ENCODE measurements around the gene PROM2.
"Not testable (repeated sequence)": the region's sequence is repeated elsewhere in the genome, so short reads cannot be mapped to it uniquely, and the experiment has no call there.

The PROM2 gene

DNA sequence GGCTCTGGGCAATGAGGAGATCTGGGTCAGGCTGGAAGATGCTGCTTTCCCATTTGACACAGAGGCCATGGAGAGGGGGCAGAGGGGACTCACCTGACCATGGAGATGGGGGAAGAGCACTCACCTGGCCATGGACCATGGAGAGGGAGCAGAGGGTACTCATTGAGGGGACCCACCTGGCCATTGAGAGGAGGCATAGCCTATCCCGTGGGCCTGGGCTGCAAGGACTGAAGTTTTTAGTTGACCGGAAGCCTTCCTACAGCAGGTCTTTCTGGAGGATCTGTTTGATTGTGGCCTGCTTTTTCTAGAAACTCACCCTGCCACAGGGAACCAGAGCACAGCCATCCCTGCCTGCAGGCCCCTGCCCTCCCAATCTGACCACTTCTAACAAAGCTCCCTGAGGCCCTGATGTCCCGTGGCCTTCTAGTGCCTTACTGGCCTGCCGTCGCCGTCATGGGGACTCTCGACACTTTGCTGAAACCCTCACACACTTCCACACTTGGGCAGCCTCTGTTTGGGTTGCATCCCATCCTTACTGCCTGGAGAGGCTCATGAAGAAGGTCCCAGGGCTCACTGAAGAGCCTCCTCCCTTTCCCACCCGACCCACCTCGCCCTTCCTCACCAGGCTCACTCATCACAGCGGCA is 5.1 kb upstream of the PROM2 start:
- DNase-seq, result no peak

DNA sequence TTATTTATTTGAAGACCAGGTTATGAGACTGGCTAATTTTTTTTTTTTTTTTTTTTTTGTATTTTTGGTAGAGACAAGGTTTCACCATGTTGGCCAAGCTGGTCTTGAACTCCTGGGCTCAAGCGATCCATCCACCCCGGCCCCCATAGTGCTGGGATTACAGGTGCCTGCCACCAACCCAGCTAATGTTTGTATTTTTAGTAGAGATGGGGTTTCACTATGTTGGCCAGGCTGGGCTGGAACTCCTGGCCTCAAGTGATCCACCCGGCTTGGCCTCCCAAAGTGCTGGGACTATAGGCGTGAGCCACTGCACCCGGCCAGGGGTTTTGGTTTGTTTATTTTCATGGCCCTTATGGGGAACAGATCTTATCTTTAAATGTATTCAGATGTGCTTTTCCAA is 4.5 kb upstream of the PROM2 start:
- DNase-seq, result not testable (repeated sequence)

DNA sequence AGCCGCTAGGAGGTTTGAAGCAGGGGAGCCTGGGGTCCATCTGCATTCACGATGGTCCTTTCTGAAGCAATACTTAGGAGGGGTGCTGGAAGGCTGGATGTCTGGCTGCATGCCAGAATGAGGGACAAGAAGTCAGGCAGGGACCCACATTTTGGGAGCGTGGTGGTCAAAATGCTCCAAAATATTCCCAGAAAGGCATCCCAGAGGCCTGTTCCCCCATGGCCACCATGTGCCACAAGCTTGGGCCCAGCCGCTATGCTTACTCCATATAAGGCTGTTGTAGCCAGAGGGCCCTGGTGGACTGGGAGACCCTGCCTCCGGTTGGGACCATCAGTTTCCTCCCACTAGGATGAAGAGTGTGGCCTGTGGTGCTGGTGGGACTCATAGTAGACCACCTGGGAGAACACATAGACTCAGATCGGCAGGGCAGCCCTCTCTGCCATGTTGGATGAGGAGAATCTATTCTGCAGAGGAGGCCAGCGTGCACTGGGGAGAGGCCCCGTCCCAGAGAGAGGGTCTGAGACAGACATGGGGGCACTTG is 3.6 kb upstream of the PROM2 start:
- DNase-seq, result no peak

DNA sequence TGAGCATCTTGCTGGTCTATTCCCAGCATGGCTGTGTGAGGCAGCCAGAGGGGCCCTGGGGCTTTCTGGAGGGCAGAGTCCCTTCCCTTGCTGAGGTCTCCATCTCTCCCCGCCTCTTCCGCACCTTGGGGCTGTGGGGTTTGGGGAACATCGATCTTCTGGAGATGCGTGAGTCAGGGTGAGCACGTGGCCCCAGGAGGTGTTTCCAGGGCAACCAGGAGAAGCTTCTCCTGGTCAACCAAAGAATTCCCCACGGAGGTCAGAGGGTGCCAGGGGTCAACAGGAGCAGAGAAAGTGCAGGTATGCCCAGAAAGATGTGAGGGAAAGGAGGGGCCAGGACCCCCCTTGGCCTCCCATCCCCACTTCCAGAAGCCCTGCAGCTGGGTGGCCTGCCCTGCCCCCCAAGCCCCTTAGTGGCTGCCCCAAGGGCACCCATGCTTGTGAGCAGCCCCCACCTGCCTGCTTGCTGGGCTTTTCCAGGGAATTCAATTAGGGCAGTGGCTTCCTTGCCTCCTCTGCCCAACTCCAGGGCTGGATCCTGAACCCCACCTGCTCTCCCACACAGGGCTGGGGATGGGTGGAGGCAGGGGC is 2.8 kb upstream of the PROM2 start:
- no peak for DNase-seq

DNA sequence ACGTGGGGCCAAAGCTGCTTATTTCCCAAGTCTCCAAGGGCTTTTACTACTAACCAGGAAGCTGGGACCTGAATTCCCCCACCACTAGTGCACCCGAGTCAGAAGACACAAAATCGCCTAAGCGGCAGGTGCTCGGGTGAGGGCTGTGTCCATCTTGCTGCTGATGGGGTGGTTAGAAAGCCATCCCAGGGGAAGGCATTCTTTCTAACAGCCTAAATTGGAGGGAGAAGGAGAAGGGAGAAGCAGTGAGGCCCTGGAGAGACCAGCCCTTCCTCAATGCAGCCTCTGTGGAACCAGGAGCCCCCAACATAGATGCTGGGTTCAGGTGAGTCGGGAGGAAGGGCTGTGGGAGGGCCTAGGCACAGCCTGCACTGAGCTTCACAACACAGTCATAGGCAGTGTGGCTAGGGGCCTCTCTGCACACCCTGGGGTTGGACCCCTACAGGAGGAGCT is 1.9 kb upstream of the PROM2 start:
- DNase-seq, result no peak

DNA sequence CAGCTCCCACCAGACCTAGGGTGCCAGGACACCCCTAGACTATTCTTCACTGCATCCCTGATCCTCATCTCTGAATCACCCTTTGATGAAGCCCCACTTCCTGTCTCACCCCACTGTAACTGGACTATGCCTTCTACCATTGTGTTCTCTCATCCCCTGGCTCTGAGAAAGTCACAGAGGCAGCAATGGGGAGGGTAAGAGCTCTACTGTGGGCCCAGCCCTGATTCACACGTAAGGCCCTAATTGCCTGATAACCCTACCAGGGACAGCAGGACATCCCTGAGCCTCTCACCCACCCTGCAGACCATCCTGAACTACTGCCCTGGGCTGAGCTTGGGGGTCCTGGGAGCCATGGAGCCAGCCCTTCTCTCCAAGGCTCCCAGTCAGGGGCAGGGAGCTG is 1.5 kb upstream of the PROM2 start:
- no peak for DNase-seq

DNA sequence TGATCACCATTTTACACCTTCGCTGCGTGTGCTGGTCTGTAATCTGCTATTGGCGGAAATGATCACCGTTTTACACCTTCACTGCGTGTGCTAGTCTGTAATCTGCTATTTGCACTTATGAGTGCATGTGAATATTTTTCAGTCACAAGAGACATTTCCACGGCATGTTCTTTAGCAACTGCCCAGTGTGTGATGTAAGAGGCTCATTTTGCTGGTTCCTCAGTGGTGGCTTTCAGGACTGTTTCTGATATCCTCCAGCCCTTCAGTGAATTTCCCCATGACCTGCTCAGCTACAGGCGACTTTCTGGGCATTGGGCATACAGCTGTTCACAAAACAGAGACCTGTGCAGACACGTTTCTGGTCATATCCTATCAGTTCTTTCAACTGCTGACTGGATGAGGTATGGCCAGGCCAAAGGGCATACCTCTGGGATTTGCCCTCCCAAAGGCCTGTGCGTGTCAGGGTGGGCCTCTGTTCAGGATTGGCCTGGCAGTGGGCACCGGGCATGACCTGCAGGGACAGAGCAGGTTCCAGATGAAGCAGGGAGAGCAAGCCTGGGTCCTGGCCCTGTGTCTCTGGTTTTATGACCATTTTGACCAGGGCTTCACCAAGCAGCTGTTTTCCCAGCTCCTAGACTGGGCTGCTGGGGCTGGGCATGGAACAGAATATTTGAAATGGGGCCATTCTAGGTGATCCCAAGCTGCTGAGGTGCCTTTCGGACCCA is 521 bp upstream of the PROM2 start:
- no peak for DNase-seq

DNA sequence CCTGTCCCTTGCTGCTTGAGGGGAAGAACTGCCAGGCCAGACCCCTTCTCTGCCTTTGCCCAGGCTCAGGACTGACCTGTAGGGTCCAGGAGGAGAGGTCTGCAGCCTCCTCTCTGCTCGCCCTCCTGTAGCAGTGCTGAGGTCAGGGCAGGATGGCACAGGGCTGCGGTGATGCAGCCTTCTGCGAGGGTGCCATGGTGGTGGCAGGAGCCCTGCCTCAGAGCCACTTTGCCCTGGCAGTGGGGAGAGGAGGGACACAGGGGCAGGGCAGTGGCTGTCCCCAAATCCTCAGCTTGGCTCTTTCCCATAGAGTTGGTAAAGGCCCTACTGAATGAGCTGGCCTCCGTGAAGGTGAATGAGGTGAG is 884 bp downstream of the PROM2 start:
- DNase-seq, result no peak

DNA sequence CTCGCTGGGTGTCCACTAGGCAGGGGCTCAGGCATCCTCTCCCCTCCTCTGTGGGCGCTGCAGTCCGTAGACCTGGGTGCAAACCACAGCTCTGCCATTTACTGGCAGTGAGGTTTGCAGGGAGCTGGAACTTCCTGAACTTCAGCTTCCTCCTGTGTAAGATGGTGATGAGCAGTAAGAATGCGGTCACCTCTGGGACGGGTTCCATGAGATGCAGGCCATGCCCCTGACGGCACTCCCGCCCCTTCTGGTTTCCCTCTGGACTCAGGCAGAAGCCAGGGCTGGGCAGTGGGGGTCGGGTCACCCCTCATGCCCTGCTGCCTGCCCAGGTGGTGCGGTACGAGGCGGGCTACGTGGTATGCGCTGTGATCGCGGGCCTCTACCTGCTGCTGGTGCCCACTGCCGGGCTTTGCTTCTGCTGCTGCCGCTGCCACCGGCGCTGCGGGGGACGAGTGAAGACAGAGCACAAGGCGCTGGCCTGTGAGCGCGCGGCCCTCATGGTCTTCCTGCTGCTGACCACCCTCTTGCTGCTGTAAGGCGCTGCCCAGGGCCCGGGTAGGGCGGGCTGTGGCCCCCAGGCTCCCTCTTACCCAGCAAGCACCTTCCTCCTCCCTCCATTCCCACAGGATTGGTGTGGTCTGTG is 1.5 kb downstream of the PROM2 start:
- no peak for DNase-seq

DNA sequence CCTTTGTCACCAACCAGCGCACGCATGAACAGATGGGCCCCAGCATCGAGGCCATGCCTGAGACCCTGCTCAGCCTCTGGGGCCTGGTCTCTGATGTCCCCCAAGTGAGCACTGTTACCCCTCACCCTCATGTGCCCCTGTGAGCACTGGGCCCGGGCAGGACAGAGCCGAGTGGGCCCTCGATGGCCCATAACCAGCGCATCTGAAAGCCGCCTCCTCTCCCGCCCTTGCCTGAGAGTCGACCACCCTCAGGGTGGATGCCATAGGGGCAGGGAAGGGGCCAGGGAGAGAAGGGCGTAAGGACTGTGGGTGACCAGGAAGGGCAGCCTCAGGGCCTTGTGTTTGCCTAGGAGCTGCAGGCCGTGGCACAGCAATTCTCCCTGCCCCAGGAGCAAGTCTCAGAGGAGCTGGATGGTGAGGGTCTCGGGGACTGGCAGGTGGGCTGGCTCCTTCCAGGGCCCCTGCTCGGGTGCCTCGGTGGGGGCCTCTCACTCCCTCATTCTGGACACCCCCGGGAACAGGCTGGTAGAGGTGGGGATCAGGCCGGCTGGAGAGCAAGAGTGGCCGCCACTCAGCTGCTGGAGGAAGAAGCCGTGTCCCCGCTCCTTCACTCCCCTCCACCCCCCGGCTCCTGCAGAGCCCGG is 2.1 kb downstream of the PROM2 start:
- DNase-seq, result no peak

DNA sequence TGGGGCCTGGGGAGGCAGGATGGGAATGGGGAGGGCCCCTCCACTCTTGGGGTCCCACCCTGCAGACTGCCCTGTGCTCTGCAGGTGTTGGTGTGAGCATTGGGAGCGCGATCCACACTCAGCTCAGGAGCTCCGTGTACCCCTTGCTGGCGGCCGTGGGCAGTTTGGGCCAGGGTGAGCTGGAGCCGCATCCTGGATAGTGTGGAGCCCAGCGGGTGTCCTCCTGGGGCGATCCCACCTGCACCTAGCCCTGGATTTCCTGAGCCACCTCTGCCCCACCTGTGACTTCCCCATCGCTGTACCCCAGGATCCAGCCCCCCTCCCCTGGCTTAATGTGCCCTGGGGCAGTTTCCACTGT is 2.6 kb downstream of the PROM2 start:
- no peak for DNase-seq

DNA sequence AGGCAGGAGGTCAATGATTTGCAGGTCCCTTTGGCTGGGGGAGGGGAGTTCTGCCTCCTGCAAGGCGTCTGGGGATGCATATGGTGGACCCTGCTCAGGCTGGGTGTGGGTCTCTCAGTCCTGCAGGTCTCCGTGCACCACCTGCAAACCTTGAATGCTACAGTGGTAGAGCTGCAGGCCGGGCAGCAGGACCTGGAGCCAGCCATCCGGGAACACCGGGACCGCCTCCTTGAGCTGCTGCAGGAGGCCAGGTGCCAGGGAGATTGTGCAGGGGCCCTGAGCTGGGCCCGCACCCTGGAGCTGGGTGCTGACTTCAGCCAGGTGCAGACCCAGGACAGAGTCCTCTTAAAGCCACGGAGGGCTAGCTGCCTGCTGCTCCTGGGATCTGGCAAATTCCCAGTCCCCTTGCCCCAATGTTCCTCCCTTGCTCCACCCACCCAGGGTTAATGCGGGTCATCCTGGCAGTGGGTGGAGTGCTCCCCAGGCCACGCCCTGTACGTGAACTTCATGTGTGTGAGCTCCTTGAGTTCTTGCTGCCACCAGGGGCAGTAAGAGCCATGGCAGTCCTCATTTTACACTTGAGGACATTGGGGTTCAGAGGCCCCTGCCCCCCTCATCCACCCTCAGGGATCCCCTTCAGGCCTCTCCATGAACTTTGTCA is 3.1 kb downstream of the PROM2 start:
- DNase-seq, result no peak

DNA sequence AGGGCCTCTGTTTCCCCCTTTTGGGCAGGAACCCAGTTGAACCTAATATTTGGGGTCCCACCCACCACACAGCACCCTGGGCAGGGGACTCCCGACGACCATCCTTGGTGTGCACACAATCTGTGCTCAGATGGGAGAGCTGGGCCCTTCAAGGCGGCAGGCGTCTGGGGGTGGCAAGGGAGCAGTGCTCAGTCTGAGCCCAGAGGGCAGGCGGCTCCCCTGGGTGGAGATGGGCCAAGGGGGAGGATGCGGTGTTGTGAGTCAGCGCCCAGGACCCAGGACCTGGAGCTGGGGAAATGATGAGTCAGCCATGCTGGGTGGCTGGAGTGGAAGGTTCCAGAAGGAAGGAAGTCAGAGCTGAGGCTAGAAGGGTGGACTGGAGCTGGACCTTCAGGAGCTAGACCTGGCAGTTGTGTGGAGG is 3.8 kb downstream of the PROM2 start:
- DNase-seq, result no peak

DNA sequence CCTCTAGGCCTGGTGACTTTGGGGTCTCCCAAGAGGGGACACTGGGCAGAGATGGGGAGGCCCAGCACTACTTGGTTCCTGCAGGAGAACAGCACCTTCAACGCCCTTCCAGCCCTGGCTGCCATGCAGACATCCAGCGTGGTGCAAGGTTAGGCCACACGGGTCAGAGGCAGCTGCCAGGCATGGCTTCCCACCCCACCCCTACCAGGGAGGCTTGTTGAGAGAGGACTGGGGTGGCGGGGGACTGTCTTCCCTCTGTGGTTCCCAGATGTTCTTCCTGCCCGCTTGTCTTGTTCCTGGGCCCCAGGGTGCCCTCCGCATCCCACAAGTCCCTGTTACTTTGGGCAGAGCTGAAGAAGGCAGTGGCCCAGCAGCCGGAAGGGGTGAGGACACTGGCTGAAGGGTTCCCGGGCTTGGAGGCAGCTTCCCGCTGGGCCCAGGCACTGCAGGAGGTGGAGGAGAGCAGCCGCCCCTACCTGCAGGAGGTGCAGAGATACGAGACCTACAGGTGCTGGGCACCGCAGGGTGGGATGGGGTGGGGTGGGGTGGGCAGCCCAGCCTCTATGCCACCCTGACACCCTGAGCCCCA is 4.5 kb downstream of the PROM2 start:
- DNase-seq, result no peak

DNA sequence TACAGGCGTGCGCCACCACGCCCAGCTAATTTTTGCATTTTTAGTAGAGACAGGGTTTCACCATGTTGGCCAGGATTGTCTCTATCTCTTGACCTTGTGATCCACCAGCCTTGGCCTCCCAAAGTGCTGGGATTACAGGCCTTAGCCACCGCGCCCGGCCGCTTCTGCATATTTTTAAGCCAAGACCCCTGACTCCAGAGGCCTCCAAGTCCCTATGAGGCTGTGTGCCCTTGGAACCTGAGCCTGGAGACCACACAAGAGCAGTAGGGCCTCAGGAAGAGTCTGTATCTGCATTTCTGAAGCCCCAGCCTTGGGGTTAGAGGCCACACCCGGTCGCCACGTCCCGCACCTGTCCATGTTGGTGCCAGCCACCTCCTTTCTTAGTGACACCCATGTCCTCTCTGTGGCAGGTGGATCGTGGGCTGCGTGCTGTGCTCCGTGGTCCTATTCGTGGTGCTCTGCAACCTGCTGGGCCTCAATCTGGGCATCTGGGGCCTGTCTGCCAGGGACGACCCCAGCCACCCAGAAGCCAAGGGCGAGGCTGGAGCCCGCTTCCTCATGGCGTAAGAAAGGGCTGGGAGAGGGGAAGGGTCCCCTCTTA is 5.3 kb downstream of the PROM2 start:
- DNase-seq, result no peak

DNA sequence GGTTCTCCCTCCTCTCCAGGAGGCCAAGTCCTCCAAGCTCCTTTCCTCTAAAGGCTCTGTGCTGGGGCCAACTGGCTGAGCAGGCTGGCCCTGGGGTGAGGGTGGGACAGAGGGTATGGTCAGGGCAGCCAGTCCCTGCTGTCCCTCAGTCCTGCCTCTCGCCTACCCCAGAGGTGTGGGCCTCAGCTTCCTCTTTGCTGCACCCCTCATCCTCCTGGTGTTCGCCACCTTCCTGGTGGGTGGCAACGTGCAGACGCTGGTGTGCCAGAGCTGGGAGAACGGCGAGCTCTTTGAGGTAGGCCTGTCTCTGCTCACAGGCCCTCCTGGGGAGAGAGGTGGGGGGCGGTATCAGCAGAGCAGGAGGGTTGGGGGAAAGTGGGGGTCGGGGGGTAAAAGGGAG is 6.8 kb downstream of the PROM2 start:
- no peak for DNase-seq

DNA sequence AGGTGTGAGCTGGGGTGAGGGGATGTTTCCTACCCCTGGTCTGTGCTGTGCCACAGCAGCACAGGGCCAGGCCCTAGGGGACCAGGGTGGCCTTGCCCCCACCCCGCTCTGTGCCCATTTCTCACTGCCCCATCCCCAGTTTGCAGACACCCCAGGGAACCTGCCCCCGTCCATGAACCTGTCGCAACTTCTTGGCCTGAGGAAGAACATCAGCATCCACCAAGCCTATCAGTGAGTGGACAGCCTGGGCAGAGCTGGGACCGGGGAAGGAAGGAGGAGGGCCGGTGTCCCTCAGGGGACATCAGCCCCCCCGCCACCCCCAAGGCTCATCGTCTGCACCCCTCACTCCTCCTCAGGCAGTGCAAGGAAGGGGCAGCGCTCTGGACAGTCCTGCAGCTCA is 7.5 kb downstream of the PROM2 start:
- no peak for DNase-seq

DNA sequence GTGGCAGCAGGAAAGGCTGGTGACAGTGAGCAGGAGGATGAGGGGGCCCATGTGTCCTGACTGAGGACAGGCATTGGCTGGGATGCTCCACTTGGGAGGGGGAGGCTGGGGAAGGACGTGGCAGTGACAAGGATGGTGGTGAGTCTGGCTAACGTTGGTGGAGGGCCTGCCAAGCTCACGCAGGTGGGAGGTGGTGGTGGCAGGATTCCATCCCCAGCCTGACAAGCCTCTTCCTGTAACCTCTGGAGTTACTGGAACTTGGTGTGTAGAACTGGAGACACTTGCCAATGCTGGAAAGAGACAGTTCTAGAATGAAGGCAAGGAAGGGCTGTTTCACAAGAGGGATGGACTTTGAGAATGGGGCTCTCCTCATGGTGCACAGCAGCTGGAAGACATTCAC is 8.2 kb downstream of the PROM2 start:
- DNase-seq, result no peak

DNA sequence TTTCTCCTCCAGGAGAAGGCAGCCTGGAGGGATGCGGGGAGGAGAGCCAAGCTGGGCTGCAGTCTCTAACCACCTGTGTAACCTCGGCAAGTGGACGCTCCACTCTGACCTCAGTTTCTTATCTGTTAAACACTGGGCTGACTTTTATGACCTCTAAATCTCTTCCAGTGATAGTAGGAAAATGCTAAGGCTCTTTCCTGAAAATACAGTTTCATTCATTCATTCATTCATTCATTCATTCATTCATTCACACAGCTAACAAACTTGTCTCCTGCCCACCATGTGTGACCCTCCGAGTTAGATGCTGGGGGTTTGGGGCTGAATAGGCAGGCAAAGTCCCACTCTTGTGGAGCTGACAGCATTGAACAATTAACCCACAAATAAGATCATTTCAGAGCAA is 9.3 kb downstream of the PROM2 start:
- no peak for DNase-seq

DNA sequence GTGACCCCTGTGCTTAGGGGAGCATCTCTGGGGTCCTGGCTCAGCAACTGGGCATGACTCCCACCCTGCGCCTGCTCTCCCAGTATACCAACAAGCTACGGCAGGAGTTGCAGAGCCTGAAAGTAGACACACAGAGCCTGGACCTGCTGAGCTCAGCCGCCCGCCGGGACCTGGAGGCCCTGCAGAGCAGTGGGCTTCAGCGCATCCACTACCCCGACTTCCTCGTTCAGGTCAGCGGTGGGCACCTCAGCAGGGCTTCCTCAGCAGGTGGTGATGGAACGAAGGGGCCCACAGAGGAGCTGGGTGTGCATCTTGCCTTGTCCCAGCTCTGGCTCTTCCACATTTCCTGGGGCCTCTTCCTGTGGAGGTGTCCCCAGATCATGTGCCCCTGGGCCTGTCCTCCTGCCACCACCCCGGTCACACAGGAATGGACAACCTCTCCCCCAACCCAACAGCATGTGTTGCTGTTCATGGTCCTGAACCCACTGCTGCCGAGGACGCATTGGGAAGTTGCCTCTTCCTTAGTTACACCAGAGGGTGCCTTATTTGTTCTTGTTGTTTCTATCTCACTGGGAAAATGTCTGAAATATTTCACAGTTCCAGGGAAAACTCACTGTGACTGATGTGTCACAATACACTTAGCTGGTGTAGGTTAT is 10.8 kb downstream of the PROM2 start:
- DNase-seq, result no peak

DNA sequence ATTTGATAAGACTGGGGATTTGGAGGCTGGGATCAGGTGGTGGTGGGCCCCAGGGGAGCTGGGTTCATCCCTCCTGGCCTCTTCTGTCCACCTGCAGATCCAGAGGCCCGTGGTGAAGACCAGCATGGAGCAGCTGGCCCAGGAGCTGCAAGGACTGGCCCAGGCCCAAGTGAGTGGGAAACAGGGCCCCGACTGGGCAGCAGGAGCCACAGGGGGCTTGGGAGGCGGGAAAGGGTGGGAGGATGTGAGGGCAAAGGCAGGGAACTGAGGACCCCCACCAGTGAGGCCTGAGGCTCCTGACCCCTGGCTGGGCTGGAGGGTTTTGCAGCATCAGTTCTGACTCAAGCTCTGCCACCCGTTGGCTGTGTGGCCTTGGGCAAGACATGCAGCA is 11.3 kb downstream of the PROM2 start:
- DNase-seq, result no peak

All from NCI-H1048 (cell line).